SHP77 (cell line): ENCODE results near the gene EPHA6.
"Not testable (repeated sequence)": the region's sequence is repeated elsewhere in the genome, so short reads cannot be mapped to it uniquely, and the experiment has no call there.

ENCODE experiments used
- DNase-seq, 2 experiments: peaks; one replicate each; lab custom pipeline; 2025; lab: John Stamatoyannopoulos, UW

Gene EPHA6

GRCh38 chr3:97025612-97026011 is 211.2 kb downstream of the EPHA6 start:
- DNase-seq: not testable (repeated sequence)

GRCh38 chr3:97029972-97030371 is 215.6 kb downstream of the EPHA6 start:
- no peak for DNase-seq

GRCh38 chr3:97037294-97037943 is 223.0 kb downstream of the EPHA6 start:
- peak; percentile 76 to 79 for DNase-seq

GRCh38 chr3:97043411-97043810 is 229.0 kb downstream of the EPHA6 start:
- DNase-seq: no peak

- no peak for DNase-seq
Measured at GRCh38 chr3:97057365-97057764, 243.0 kb downstream of the EPHA6 start.

- DNase-seq: no peak
Measured at GRCh38 chr3:97059168-97059567, 244.8 kb downstream of the EPHA6 start.

GRCh38 chr3:97066531-97066930 is 252.1 kb downstream of the EPHA6 start:
- DNase-seq: no peak

- DNase-seq: no peak
Measured at GRCh38 chr3:97070302-97070701, 255.9 kb downstream of the EPHA6 start.

GRCh38 chr3:97074546-97074945 is 260.2 kb downstream of the EPHA6 start:
- DNase-seq: no peak

- peak; percentile 23 to 35 for DNase-seq
Measured at GRCh38 chr3:97076673-97077072, 262.3 kb downstream of the EPHA6 start.

- DNase-seq: no peak
Measured at GRCh38 chr3:97089621-97090020, 275.2 kb downstream of the EPHA6 start.

- no peak for DNase-seq
Measured at GRCh38 chr3:97102641-97103040, 288.2 kb downstream of the EPHA6 start.

GRCh38 chr3:97105989-97106651 is 291.7 kb downstream of the EPHA6 start:
- DNase-seq: no peak

GRCh38 chr3:97106652-97106989 is 292.2 kb downstream of the EPHA6 start:
- DNase-seq: no peak

GRCh38 chr3:97108136-97108535 is 293.7 kb downstream of the EPHA6 start:
- DNase-seq: no peak

- no peak for DNase-seq
Measured at GRCh38 chr3:97111244-97111643, 296.9 kb downstream of the EPHA6 start.

- peak; percentile 21 to 27 for DNase-seq
Measured at GRCh38 chr3:97121386-97121785, 307.0 kb downstream of the EPHA6 start.

GRCh38 chr3:97125902-97126499 is 311.6 kb downstream of the EPHA6 start:
- no peak for DNase-seq

GRCh38 chr3:97131476-97131875 is 317.1 kb downstream of the EPHA6 start:
- DNase-seq: peak; percentile 40 to 53

- DNase-seq: no peak
Measured at GRCh38 chr3:97138914-97139541, 324.6 kb downstream of the EPHA6 start.

- DNase-seq: no peak
Measured at GRCh38 chr3:97148931-97149330, 334.5 kb downstream of the EPHA6 start.

GRCh38 chr3:97161169-97161568 is 346.8 kb downstream of the EPHA6 start:
- no peak for DNase-seq

- DNase-seq: no peak
Measured at GRCh38 chr3:97177242-97177641, 362.8 kb downstream of the EPHA6 start.
